Stimulated activated naive CD8-positive, alpha-beta T cell treated with anti-CD3 and anti-CD28 coated beads, Interleukin-15, amount 100 ng/mL, for 72 hours (primary cell): ENCODE results near the gene ELFN2.
A peak's percentile ranks its signal among the peaks of the same experiment; 100 is the strongest.

Source experiments
- ATAC-seq: fragments of 150-1000 bp; cut with Tn5 transposase; 2 replicates; pipeline ENCODE4 v1.10.0; 2021; ENCODE audit warnings: mild to moderate bottlenecking, moderate library complexity
- DNase-seq, 2 donors: peaks; one replicate each; pipeline ENCODE4 v3.0.0; 2021 to 2022
- H3K27ac Mint-ChIP-seq, 2 donors: one replicate each; pipeline ENCODE4 v1.8.0; 2022; ENCODE audit warnings: mild to moderate bottlenecking in 2 of 2, mixed read lengths in 2 of 2, moderate library complexity in 2 of 2
- H3K27me3 Mint-ChIP-seq: one replicate; pipeline ENCODE4 v1.8.0; 2022; ENCODE audit warnings: mixed read lengths
- H3K4me1 Mint-ChIP-seq: one replicate; pipeline ENCODE4 v1.8.0; 2022; ENCODE audit warnings: mild to moderate bottlenecking, mixed read lengths
- H3K4me3 Mint-ChIP-seq, 2 donors: one replicate each; pipeline ENCODE4 v1.8.0; 2022; ENCODE audit warnings: mild to moderate bottlenecking in 2 of 2, mixed read lengths in 2 of 2, moderate library complexity in 1 of 2
- H3K9me3 Mint-ChIP-seq, 2 donors: one replicate each; pipeline ENCODE4 v1.8.0; 2022; ENCODE audit warnings: mixed read lengths in 2 of 2

Gene ELFN2

DNA sequence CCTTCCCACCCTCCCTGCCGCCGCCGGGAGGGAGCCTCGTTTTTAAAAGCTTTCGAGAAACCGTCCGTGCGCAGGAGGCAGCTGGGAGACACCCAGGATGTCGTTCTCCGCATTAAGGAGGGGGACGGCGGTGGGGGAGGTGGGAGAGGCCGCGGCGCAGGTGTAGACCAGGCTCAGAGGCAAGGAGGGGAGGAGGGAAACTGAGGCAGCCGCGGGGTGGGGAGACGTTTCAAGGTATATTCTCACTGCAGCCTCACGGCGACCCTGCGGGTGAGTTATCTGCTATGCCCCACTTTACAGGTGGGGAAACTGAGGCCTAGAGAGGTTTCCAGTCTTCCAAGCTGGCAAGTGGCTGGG, 102.3 kb downstream of the ELFN2 start:
- no peak overlapping the region for H3K4me3 Mint-ChIP-seq
- ATAC-seq: no peak
- no peak overlapping the region for H3K27ac Mint-ChIP-seq
- peaks cover 5% of the 10 kb centered on the region for H3K4me1 Mint-ChIP-seq
- no peaks in the 10 kb centered on the region for H3K9me3 Mint-ChIP-seq
- DNase-seq: no peak
- H3K27me3 Mint-ChIP-seq: peaks cover 56% of the 10 kb centered on the region

DNA sequence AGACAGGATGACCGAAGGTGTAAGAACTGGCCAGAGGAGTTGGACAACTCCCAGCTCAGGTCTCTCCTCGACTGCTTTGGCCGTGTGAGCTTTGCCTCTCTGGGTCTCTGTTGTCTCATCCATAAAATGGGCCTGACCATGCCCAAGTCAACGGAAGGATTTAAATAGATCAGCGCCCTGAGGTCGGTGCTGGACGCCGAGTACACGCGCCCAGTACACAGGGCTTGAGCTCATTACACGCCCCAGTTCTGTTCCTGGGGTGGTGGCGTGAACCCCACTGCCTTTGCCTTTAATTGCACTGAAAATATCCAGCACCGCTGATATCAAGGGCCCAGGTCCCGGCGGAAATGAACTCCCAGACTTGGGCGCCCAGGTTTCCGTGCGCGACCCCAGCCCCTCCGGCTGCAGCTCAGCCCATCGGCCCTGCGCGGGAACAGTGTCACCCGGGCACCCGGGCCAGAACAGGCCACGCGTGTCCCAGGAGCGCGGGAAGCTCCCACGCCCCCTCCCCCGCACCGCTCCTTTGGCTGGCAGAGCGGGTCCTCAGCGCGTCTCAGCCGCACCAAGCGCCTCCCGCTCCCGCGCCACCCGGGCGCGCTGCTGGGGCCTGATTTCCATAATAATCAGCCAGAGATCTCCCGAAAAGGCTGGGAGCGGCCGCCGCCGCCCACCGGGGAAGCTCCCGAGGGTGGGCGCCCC, 102.8 kb downstream of the ELFN2 start:
- H3K4me3 Mint-ChIP-seq: peak overlapping the region in 1 of 2 donors; percentile 26
- peaks cover 51% of the 10 kb centered on the region for H3K27me3 Mint-ChIP-seq

DNA sequence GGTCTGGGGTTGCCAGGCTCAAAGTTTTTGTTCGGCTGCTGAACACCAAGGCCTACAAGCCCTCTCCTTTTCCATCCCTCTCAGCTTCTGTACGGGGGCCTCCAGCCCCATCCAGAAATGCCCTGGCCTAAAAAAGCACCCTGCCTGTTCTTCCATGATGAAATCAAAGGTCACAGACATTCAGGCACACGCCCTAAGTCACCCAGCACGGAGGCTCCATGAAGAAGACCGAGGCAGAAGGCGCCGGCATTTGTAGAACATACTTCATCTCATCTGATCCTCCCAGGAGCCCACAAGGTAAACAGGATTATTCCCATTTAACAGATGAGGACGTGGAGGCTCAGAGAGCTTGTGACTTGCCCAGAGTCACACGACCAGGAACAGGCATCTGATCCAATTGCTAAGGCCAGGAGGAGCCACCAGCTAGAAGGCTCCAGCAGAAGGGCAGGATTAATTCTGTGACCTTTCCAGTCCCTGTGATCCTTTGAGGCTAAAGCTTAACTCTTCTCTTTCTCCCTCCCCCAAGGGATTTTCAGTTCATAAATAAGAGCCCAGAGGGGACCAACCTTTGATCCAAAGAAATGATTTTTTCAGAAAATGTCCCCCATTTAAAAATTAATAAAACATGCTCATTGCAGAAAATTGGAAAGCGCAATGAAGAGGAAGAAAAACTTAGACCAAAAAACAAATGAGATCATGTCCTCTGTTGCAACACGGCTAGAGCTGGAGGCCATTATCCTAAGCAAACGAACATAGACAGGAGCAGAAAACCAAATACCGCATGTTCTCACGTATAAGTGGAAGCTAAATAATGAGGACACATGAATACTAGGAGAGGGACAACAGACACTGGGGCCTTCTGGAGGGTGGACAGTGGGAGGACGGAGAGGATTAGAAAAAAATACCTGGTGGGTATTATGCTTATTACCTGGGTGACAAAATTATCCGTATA, 106.3 kb downstream of the ELFN2 start:
- no peak for DNase-seq
- Mint-ChIP-seq H3K9me3 (no peaks in the 10 kb centered on the region), H3K4me1 (peaks cover 26% of the 10 kb centered on the region), H3K27ac (peak overlapping the region in 1 of 2 donors; percentile 31), H3K27me3 (peaks cover 16% of the 10 kb centered on the region), H3K4me3 (no peak overlapping the region)
- ATAC-seq: no peak

More for the DNA sequence above, 102.8 kb downstream of the ELFN2 start:
- ATAC-seq: no peak
- DNase-seq: no peak
- H3K4me1 Mint-ChIP-seq: peaks cover 5% of the 10 kb centered on the region
- no peaks in the 10 kb centered on the region for H3K9me3 Mint-ChIP-seq
- no peak overlapping the region for H3K27ac Mint-ChIP-seq

DNA sequence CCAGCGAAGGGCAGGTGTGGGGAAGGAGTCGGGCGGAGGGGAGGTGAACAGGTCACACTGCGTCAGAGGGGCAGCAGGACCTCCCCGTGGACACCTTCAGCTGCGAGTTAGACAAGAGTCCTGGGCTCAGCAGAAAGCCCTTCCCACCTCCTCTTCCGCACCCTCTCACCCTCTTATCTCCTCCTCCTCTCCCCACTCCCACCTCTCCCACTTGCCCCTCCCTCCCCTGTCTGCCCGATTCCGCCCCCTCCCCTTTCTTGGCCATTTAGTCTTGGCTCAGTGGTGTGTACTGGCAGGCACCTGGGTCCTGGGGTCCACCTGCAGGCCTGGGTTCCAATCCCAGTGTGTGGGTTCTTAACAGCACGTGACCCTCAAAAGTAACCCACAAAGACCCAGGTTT, 107.8 kb downstream of the ELFN2 start:
- Mint-ChIP-seq H3K27ac (no peak overlapping the region), H3K4me3 (no peak overlapping the region), H3K27me3 (peaks cover 13% of the 10 kb centered on the region), H3K4me1 (peaks cover 41% of the 10 kb centered on the region), H3K9me3 (no peaks in the 10 kb centered on the region)
- DNase-seq (no peak), ATAC-seq (no peak)

DNA sequence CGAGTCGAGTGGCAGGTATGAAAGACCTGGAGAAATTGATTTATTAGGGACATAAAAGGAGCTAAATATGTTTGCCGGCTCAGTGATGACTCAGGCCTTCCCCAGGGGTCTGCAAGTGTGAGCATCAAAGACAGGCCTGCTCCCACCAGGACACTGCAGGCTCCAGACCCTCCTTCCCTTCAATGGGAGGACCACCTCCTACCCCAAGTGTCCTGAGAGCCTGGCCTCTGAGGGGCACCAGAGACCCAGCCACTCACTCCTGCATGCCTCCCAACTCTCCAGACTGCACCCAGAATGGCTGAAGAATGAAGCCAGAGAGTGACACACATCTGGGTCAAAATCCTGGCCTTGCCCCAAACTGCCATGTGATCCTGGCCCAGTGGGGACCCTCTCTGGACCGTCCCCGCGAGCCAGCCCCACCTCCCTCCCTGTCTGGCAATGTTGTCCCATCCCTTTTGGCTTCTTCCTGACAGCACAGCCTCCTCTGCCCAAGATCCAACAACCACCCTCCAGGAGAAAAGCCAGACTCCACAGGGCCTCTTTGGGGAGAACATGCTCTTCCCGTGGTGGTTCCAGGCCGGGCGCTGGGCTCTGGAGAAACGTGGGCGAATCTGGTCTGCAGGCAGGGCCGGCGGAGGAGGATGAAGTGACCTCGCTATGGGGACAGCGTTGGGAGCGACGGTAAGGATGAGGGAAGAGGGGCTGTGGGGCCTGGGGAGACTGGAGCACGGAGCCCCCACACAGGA, 108.7 kb downstream of the ELFN2 start:
- no peak for ATAC-seq
- peaks cover 46% of the 10 kb centered on the region for H3K4me1 Mint-ChIP-seq
- no peaks in the 10 kb centered on the region for H3K9me3 Mint-ChIP-seq
- H3K27ac Mint-ChIP-seq: peak overlapping the region in 1 of 2 donors; percentile 94
- no peak overlapping the region for H3K4me3 Mint-ChIP-seq
- H3K27me3 Mint-ChIP-seq: peaks cover 3% of the 10 kb centered on the region
- DNase-seq: no peak
